ENCODE data around the gene SNX24.

Gene SNX24

GRCh38 chr5:123033157-123033671 is 187.8 kb downstream of the SNX24 start:
- no peak overlapping the region for H3K27ac Mint-ChIP-seq
- no peaks in the 10 kb centered on the region for H3K36me3 Mint-ChIP-seq (ENCODE audit: low read depth)
- H3K27me3 Mint-ChIP-seq = peaks cover 61% of the 10 kb centered on the region
- H3K4me1 Mint-ChIP-seq (ENCODE audit: low read depth) = peaks cover 8% of the 10 kb centered on the region
- H3K9me3 Mint-ChIP-seq = no peaks in the 10 kb centered on the region
- no peak overlapping the region for H3K4me3 Mint-ChIP-seq

GRCh38 chr5:123035360-123035917 is 190.0 kb downstream of the SNX24 start:
- H3K4me1 Mint-ChIP-seq (ENCODE audit: low read depth) = peaks cover 8% of the 10 kb centered on the region
- peaks cover 80% of the 10 kb centered on the region for H3K27me3 Mint-ChIP-seq
- H3K27ac Mint-ChIP-seq = no peak overlapping the region
- peak overlapping the region; percentile 57 for H3K4me3 Mint-ChIP-seq
- no peaks in the 10 kb centered on the region for H3K9me3 Mint-ChIP-seq
- H3K36me3 Mint-ChIP-seq (ENCODE audit: low read depth) = no peaks in the 10 kb centered on the region

- no peak overlapping the region for H3K27ac Mint-ChIP-seq
- peaks cover 8% of the 10 kb centered on the region for H3K4me1 Mint-ChIP-seq (ENCODE audit: low read depth)
- H3K27me3 Mint-ChIP-seq = peaks cover 75% of the 10 kb centered on the region
- H3K36me3 Mint-ChIP-seq (ENCODE audit: low read depth) = no peaks in the 10 kb centered on the region
- H3K9me3 Mint-ChIP-seq = no peaks in the 10 kb centered on the region
- peak overlapping the region; percentile 57 for H3K4me3 Mint-ChIP-seq
Observed at GRCh38 chr5:123035918-123036390, 190.5 kb downstream of the SNX24 start.

- peaks cover 73% of the 10 kb centered on the region for H3K27me3 Mint-ChIP-seq
- no peaks in the 10 kb centered on the region for H3K9me3 Mint-ChIP-seq
- no peak within 1 kb of the TSS for H3K27ac Mint-ChIP-seq
Observed at GRCh38 chr5:123036391-123037103, 191.1 kb downstream of the SNX24 start, which contains the start of gene PPIC. Gene PPIC, minus strand, starts transcription at chr5:123036725. Its CDS starts 100 bp downstream, at chr5:123036625.

GRCh38 chr5:123037104-123037418 is 191.6 kb downstream of the SNX24 start:
- Mint-ChIP-seq H3K27ac (no peak overlapping the region), H3K27me3 (peaks cover 68% of the 10 kb centered on the region), H3K9me3 (no peaks in the 10 kb centered on the region), H3K36me3 (ENCODE audit: low read depth) (no peaks in the 10 kb centered on the region), H3K4me1 (ENCODE audit: low read depth) (peaks cover 8% of the 10 kb centered on the region), H3K4me3 (peak overlapping the region; percentile 49)

More at GRCh38 chr5:123036391-123037103, 191.1 kb downstream of the SNX24 start, which contains the start of gene PPIC:
- Mint-ChIP-seq H3K4me1 (ENCODE audit: low read depth) (peaks cover 8% of the 10 kb centered on the region), H3K36me3 (ENCODE audit: low read depth) (no peaks in the 10 kb centered on the region), H3K4me3 (peak within 1 kb of the TSS; percentile 57)

GRCh38 chr5:123039673-123040072 is 194.3 kb downstream of the SNX24 start:
- no peaks in the 10 kb centered on the region for H3K9me3 Mint-ChIP-seq
- no peaks in the 10 kb centered on the region for H3K36me3 Mint-ChIP-seq (ENCODE audit: low read depth)
- no peak overlapping the region for H3K27ac Mint-ChIP-seq
- H3K4me1 Mint-ChIP-seq (ENCODE audit: low read depth) = peaks cover 8% of the 10 kb centered on the region
- no peak overlapping the region for H3K4me3 Mint-ChIP-seq
- peaks cover 60% of the 10 kb centered on the region for H3K27me3 Mint-ChIP-seq

GRCh38 chr5:123044926-123045617 is 199.7 kb downstream of the SNX24 start:
- no peaks in the 10 kb centered on the region for H3K9me3 Mint-ChIP-seq
- H3K4me3 Mint-ChIP-seq = no peak overlapping the region
- H3K4me1 Mint-ChIP-seq (ENCODE audit: low read depth) = no peaks in the 10 kb centered on the region
- no peaks in the 10 kb centered on the region for H3K36me3 Mint-ChIP-seq (ENCODE audit: low read depth)
- H3K27ac Mint-ChIP-seq = no peak overlapping the region
- H3K27me3 Mint-ChIP-seq = peaks cover 39% of the 10 kb centered on the region

- Mint-ChIP-seq H3K4me1 (ENCODE audit: low read depth) (no peaks in the 10 kb centered on the region), H3K27ac (no peak overlapping the region), H3K27me3 (peaks cover 34% of the 10 kb centered on the region), H3K4me3 (no peak overlapping the region), H3K36me3 (ENCODE audit: low read depth) (no peaks in the 10 kb centered on the region), H3K9me3 (no peaks in the 10 kb centered on the region)
Observed at GRCh38 chr5:123046222-123046621, 200.8 kb downstream of the SNX24 start.

- H3K27me3 Mint-ChIP-seq = peaks cover 32% of the 10 kb centered on the region
Observed at GRCh38 chr5:123047706-123048105, 202.3 kb downstream of the SNX24 start.

GRCh38 chr5:123051206-123051605 is 205.8 kb downstream of the SNX24 start:
- H3K4me3 Mint-ChIP-seq = no peak overlapping the region
- H3K27ac Mint-ChIP-seq = no peak overlapping the region
- H3K9me3 Mint-ChIP-seq = no peaks in the 10 kb centered on the region
- H3K4me1 Mint-ChIP-seq (ENCODE audit: low read depth) = no peaks in the 10 kb centered on the region
- no peaks in the 10 kb centered on the region for H3K36me3 Mint-ChIP-seq (ENCODE audit: low read depth)
- peaks cover 28% of the 10 kb centered on the region for H3K27me3 Mint-ChIP-seq

More at GRCh38 chr5:123047706-123048105, 202.3 kb downstream of the SNX24 start:
- H3K36me3 Mint-ChIP-seq (ENCODE audit: low read depth) = no peaks in the 10 kb centered on the region
- no peak overlapping the region for H3K4me3 Mint-ChIP-seq
- H3K9me3 Mint-ChIP-seq = no peaks in the 10 kb centered on the region
- H3K27ac Mint-ChIP-seq = no peak overlapping the region
- no peaks in the 10 kb centered on the region for H3K4me1 Mint-ChIP-seq (ENCODE audit: low read depth)
